HG03135 (cell line): Measurements from ENCODE around the gene RAD52.

Experiments
- ATAC-seq: cut with Tn5 transposase; IDR thresholded peaks from one replicate; pipeline ENCODE4 v1.9.1; 2021; ENCODE audit warnings: mild to moderate bottlenecking, moderate library complexity; ENCODE audit not compliant: unreplicated experiment

The RAD52 gene

DNA sequence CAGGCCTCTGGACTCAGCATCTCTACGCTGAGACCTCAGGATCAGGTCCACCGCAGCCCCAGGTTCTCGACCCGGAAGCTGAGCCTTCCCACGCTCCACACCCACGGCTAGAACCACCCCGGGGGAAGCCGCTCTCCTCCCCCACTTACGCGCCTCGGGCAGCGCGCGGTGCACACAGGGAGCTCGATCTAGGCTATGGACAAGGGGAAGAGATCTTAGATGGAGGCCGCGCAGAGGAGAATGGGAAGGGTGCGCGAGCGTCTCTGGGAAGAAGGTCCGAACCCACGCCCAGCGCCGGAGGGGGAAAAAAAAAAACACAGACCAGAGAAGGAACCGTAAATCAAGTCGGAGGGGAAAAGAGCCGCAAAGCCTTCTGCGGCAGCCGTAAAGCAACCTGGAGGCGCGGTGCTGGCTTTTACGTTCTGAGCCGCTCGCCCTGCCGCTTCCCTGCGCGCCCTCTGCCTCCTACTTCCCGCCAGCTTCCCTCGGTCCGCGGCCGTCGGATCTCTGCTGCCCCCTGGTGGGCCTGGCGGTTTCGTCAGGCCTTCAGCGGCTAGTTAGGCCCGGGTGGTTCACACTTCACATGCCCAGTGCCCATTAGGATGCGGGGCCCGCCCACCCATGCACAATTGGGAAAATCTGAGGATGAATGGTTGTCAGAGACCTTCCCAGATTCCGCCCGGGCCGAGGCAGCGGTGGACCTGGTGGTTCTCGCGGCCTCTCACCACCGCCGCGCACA lies at the start of gene RAD52:
TSS of gene RAD52 (minus strand) at position 242 of the 739 bp plus-strand sequence. CDS start 16,636 bp downstream, outside the sequence.
- peak; percentile 72 for ATAC-seq

DNA sequence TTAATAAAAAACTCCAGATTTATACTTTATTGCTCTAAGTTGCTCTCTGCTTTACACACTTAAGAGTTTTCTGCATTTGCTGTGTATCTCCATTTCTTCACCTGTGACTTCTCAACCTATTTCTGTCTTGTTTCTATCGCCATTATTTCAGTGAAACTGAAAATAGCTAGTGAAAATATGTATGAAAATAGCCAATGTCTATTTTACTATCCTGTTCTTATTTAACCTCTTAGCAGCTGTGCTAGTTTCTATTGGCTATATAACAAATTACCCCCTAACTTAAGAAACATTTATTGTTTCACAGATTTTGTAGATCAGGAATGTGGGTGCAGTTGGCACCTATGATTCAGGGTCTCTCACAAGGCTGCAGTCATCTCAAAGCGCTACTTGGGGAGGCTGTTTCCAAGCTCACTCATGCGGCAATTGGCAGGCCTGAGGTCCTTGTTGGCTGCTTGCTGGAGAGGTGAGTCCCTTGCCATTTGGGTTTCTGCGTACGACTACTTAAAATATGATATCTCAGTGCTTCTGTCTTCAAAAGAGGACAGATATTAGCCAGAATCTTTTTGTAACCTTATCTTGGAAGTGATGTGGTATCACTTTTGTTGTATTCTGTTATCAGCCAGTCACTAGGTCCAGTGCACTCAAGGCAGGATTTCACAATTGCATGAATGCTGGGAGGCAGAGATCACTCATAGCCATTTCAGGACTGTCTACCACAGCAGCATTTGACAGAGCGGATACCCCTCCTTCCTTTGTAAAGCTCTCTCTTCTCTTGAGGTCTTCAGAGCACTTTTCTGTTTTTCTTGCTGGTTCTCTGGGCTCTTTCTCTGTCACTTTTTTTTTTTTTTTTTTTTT lies 48.8 kb upstream of the RAD52 start:
- ATAC-seq, result no peak

- ATAC-seq, result no peak
Measured at GRCh38 chr12:997505-997904, 48.0 kb upstream of the RAD52 start.

DNA sequence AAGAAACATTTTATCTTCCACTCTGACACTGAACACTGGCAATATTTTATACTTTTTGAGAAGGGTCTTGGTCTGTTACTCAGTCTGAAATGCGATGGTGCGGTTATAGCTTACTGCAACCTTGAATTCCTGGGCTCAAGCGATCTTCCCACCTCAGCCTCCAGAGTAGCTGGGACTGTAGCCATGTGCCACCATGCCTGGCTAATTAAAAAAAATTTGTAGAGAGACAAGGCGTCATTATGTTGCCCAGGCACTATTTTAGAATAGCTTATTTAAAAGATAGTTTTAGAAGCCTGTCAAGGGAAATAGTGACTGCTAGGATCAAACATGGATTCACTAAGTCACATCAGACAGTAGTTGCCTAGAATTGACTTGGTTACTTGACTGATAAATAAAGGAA lies 47.4 kb upstream of the RAD52 start:
- no peak for ATAC-seq

DNA sequence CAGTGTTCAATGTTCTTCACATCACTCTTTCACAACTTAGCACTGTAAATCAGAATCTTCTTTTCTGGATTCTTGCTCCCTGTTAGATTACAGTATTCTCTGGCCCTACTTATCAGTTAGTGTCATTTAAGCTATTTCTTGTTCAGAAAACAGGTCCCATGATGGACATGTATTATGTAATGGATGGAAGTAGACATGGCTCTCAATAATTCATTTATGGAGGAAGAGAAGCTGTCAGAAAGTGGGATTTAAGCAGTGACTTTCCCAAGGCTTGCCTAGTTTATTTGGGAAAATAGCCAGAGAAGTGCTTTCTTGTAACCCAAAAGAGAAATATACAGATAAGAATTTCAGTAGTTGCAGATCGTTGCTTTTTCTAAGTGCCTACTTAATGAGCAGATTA lies 43.2 kb upstream of the RAD52 start:
- ATAC-seq, result no peak

DNA sequence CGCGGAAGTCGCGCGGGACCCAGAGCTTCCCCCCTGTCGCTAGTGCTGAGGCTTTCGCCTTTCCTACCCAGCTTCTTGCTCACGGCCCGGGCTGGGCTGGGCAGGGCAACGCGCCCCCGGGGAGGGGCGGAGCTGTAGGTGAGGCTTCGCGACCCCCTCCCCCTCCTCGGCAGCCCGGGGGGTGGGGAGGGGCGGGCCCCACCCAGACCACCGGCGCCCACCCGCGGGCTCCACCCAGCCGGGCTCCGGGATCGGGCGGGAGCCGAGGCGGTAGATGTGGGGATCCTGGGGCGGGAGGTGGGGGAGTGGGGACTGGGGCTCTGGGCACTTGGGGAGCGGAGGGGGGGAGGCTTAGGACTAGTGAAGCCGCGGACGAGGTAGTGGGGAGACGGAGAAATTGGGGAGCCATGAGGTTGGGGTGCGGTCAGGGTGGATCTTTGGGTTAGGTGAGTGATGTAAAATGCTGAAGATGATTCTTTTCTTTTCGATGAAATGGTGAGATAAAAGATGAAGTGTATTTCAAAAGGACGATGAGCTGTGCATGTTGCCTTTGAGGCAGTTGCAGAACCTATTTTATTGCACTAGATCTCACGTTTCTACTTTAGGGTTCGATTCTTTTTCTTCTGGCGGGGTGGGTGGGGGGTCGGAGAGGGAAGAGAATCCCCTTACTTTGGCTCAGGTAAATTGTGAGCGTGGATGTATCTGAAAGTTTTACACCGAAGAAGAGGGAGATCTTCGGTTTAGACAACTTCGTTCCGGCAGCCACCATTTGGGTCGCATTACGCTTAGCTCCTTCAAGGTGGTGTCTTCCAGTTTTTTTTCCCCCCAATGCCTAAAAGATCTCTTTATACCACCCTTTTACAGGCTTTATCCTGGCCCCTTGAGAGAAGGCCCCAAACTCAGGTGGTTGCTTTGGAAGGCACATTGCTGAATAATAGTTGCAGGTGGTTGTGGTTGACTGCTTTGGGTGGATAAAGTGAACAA lies 42.1 kb upstream of the RAD52 start:
- ATAC-seq, result peak; percentile 42

DNA sequence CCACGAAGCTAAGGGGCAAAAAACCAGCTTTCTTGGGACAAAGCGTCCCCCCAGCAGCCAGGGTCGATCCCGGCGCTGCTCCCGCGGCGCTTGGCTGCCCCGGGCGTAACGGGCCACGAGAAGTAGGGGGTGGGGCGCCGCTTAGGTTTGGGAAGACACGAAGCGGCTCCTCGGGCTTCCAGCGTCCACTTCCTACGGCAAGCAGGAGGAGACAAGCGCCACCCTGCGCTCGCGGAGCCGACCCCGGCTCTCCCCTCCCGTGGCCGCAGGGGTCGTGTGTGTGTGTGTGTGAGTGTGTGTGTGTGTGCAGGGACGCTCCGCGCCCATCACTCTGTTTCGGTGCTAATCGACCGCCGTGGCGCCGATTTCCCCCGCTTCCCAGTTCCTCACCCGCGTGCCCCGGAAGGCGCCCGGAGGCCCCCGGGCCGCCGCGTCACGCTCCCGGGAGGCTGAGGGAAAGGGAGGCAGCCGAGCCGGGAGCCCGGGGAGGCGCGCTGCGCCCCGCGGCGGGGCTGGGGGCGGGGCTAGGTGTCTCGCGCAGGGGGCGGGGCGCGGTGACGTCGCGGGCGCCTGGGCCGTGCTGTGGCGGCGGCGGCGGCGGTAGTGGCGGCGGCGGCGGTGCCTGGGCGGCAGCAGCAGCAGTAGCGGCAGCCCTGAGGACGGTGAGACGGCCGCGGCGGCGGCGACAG lies 41.3 kb upstream of the RAD52 start, which contains the start of gene ERC1:
TSS of gene ERC1 (plus strand) at position 563 of the 689 bp plus-strand sequence. CDS start 36,681 bp downstream, outside the sequence.
- ATAC-seq, result peak; percentile 79

GRCh38 chr12:989751-990660 lies 40.5 kb upstream of the RAD52 start:
- ATAC-seq, result peak; percentile 4

DNA sequence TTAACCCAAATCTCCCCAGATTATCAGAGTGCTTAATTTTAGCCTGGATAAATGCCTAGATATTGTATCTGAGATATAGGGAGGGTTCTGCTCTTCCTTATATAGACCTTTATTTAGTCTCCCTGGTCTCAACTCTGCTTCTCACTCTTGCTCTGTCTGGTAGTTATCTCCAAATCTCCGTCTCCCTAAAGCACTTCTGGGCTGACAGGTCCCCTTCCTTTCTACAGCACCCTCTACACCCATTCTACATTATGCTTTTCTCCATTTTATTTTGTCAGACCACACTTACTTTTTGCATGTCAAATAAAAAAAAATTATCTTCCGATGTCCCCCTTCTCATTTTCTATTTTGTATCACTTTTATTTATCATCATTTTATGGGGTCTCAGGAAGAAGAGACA lies 39.6 kb upstream of the RAD52 start:
- no peak for ATAC-seq

DNA sequence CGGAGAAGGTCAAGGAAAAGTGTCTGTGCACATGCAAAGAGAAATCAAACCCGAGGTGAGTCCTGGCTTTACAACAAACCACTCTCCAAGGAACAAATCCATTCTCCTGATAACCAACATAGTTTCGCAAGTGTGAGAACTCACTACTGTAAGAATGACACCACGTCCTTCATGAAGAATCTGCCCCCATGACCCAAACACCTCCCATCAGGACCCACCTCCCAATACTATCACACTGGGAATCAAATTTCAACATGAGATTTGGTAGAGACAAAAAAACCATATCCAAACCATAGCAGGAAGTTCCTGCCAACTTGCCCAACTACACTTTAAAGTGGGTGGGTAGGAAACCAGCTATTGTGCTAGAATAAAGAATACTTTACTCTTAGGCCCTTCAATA lies 39.2 kb upstream of the RAD52 start:
- ATAC-seq, result no peak

DNA sequence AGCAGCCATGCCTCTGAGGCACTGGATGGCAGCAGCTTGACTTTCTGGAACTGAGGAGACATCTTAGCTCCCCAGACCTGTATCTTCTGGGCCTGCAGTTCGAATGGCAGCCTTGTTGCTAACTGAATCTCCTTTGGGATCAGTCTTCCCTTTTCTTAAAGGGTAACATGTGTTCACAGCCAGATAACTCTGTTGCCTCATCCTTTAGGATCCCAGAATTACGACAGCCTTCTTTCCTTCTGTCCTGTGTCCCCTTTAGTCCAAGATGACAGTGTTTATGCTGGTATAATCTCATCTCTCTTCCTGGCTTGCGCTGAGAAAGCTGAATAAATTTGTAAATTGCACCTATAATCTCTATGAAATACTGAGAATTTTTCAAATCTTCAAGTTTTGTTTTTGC lies 32.5 kb upstream of the RAD52 start:
- ATAC-seq, result no peak

GRCh38 chr12:981176-981828 lies 31.8 kb upstream of the RAD52 start:
- no peak for ATAC-seq

DNA sequence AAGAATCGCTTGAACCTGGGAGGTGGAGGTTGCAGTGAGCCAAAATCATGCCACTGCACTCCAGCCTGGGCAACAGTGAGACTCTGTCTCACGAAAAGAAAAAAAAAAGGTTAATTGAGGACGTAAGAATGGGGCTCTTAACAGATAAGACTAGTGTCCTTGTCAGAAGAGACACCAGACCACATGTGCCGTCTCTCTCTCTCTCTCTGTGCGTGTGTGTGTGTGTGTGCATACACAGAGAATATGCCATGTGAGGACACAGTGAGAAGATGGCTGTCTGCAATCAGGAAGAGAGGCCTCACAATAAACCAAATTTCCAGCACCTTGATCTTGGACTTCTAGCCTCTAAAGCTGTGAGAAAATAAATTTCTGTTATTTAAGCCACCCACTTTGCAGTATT lies 29.9 kb upstream of the RAD52 start:
- ATAC-seq, result no peak

GRCh38 chr12:977156-977555 lies 27.7 kb upstream of the RAD52 start:
- no peak for ATAC-seq

DNA sequence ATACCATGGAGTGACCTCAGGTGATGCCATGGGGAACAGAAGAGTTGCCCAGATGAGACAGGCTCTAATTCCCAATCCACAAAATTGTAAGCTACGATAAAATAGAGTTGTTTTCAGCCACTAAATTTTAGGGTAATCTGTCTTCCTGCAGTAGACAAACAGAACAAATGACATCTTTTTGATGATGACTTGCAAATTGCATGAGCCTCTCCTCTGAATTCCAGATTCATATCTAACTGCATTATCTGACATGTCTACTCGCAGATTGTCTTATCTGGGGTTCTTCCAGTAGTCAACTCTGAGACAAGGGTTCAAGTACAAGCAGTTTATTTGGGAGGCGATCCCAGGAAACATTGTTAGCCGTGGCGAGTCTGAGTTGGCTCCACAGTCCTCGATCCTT lies 27.1 kb upstream of the RAD52 start:
- ATAC-seq, result no peak

- ATAC-seq, result no peak
Measured at GRCh38 chr12:974271-974862, 24.9 kb upstream of the RAD52 start.

- ATAC-seq, result no peak
Measured at GRCh38 chr12:971991-972390, 22.5 kb upstream of the RAD52 start.

GRCh38 chr12:969821-970220 lies 20.3 kb upstream of the RAD52 start:
- no peak for ATAC-seq
